ENCODE data around the gene DHRS7B. TPM values are rescaled to one million over a fixed set of nuclear protein-coding genes. Genes with fewer than 3 reads are reported as not detected.
"Not testable (repeated sequence)": the region's sequence is repeated elsewhere in the genome, so short reads cannot be mapped to it uniquely, and the experiment has no call there.

The DHRS7B gene
- total RNA-seq, 1 experiment from 2014 or later: 30.0 TPM

DNA sequence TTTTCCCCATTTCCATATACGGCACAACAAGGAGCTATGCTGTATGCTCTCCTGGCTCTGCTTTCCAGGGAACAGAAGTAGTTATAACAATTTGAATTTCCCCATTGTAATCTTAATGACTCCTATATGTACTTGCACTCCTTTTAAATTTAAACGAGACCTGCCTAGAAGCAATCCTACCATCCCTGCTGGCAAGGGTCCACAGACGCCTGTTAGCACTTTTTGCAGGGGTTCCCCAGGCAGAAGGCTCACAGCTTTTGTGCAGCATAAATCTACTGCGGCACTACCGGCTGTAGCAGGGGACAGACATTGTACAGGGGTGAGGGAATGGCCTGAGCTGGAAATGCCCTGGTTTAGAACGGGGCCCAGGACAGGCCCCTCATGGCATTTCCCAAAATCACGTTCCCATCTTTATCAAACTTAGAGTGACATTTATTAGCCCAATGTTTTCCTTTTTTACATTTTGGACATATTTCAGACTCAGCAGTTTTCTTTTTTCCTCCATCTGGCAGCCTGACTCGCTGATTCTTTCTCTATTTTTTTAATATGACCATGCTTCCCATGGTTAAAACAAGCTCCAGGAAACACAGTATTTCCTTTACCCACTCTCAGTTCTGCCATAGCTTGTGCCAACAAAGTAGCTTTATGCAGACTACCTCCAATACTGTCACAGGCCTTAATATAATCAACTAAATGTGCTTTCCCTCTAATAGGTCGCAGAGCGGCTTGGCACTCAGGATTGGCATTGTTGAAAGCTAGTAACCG lies 48.6 kb upstream of the DHRS7B start:
- no peaks in the 10 kb centered on the region for H3K36me3 Mint-ChIP-seq (ENCODE audit: insufficient read depth, unreplicated experiment)
- H3K9me3 Mint-ChIP-seq (ENCODE audit: unreplicated experiment): peaks cover 17% of the 10 kb centered on the region
- no peak overlapping the region for H3K4me3 Mint-ChIP-seq (ENCODE audit: unreplicated experiment)
- no peak for DNase-seq
- H3K27ac Mint-ChIP-seq (ENCODE audit: unreplicated experiment): no peak overlapping the region
- no peaks in the 10 kb centered on the region for H3K36me3 ChIP-seq (ENCODE audit: control insufficient read depth, insufficient read depth, low read length)
- H3K9me3 ChIP-seq: no peaks in the 10 kb centered on the region
- no TSS peak for BruUV-seq (replicated peaks)
- no peaks in the 10 kb centered on the region for H3K4me1 Mint-ChIP-seq (ENCODE audit: low read depth, unreplicated experiment)
- CTCF ChIA-PET: interaction anchor here (0.5 kb wide), 1 partner anchor 9 kb away, joined by 6 read pairs; no protein-coding TSS in a partner anchor
- H3K27me3 ChIP-seq (replicated peaks; ENCODE audit: control insufficient read depth, insufficient read depth, low read length): no peaks in the 10 kb centered on the region; the same call in 1 of the 2 replicates
- H3K4me1 ChIP-seq: no peaks in the 10 kb centered on the region
- peaks cover 3% of the 10 kb centered on the region for H3K27me3 Mint-ChIP-seq (ENCODE audit: insufficient read depth, unreplicated experiment)
- POLR2A ChIA-PET: no interaction called here
- TF ChIP-seq, protein P1, sequence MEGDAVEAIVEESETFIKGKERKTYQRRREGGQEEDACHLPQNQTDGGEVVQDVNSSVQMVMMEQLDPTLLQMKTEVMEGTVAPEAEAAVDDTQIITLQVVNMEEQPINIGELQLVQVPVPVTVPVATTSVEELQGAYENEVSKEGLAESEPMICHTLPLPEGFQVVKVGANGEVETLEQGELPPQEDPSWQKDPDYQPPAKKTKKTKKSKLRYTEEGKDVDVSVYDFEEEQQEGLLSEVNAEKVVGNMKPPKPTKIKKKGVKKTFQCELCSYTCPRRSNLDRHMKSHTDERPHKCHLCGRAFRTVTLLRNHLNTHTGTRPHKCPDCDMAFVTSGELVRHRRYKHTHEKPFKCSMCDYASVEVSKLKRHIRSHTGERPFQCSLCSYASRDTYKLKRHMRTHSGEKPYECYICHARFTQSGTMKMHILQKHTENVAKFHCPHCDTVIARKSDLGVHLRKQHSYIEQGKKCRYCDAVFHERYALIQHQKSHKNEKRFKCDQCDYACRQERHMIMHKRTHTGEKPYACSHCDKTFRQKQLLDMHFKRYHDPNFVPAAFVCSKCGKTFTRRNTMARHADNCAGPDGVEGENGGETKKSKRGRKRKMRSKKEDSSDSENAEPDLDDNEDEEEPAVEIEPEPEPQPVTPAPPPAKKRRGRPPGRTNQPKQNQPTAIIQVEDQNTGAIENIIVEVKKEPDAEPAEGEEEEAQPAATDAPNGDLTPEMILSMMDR (IDR thresholded peaks at IDR 0.05; ENCODE audit: insufficient read depth in 1 of 2, low read depth in 1 of 2, low read length in 1 of 2, severe bottlenecking in 1 of 2, unreplicated experiment in 1 of 2): no peak
- H3K4me3 ChIP-seq (ENCODE audit: low read depth, low read length): no peak overlapping the region
- intact Hi-C loops (cut with micrococcal nuclease; ENCODE audit: unreplicated experiment): no loop called here

DNA sequence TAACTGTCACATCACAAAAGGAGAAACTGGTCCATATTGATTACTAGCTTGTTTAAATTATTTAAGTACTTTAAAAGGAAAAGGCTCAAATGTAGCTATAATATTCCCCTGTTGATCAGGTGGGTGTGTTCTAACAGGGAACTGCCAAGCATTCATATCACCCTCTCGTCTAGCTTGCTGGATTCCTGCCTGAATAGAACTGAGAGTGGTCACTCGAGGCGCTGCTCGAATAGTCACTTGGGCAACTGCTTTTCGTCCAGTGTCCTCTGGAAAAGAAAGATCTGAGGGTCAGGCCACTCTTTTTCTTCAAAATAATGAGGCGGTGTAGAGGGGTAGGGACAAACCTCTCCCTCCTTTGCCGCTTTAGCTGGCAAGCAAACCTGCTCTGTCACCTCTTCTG lies 47.6 kb upstream of the DHRS7B start:
- H3K27me3 Mint-ChIP-seq (ENCODE audit: insufficient read depth, unreplicated experiment): peaks cover 3% of the 10 kb centered on the region
- no peak overlapping the region for H3K4me3 ChIP-seq (ENCODE audit: low read depth, low read length)
- peaks cover 17% of the 10 kb centered on the region for H3K9me3 Mint-ChIP-seq (ENCODE audit: unreplicated experiment)
- TF ChIP-seq, protein P1 (IDR thresholded peaks at IDR 0.05; ENCODE audit: insufficient read depth in 1 of 2, low read depth in 1 of 2, low read length in 1 of 2, severe bottlenecking in 1 of 2, unreplicated experiment in 1 of 2): no peak
- H3K4me1 ChIP-seq: no peaks in the 10 kb centered on the region
- no peaks in the 10 kb centered on the region for H3K36me3 Mint-ChIP-seq (ENCODE audit: insufficient read depth, unreplicated experiment)
- intact Hi-C loops (cut with micrococcal nuclease; ENCODE audit: unreplicated experiment): no loop called here
- H3K4me3 Mint-ChIP-seq (ENCODE audit: unreplicated experiment): no peak overlapping the region
- no peak for DNase-seq
- H3K9me3 ChIP-seq: no peaks in the 10 kb centered on the region
- ChIA-PET CTCF (no interaction called here), POLR2A (interaction anchor here (0.6 kb wide), 1 partner anchor 36 kb away, joined by 4 read pairs; the partner anchor contains the start of gene USP22)
- H3K4me1 Mint-ChIP-seq (ENCODE audit: low read depth, unreplicated experiment): no peaks in the 10 kb centered on the region
- no peaks in the 10 kb centered on the region for H3K36me3 ChIP-seq (ENCODE audit: control insufficient read depth, insufficient read depth, low read length)
- no TSS peak for BruUV-seq (replicated peaks)
- no peak overlapping the region for H3K27ac Mint-ChIP-seq (ENCODE audit: unreplicated experiment)
- H3K27me3 ChIP-seq (replicated peaks; ENCODE audit: control insufficient read depth, insufficient read depth, low read length): no peaks in the 10 kb centered on the region; the same call in 1 of the 2 replicates

DNA sequence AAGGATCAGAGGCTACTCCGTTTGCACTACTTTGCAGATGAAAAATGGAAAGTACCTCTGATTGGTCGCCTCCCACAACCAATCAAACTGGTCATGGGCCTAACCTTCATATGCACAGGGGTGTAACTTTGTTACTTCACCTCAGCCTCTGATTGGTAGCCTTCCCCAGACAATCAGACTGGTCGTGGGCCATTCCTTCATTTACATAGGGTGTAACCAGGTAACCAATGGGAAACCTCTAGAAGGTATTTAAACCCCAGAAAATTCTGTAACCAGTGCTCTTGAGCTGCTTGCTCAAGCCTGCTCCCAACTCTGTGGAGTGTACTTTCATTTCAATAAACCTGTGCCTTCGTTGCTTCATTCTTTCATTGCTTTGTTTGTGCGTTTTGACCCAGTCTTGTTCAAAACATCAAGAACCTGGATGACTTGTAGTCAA lies 44.7 kb upstream of the DHRS7B start:
- Histone ChIP-seq H3K9me3 (no peaks in the 10 kb centered on the region), H3K27me3 (replicated peaks; ENCODE audit: control insufficient read depth, insufficient read depth, low read length) (no peaks in the 10 kb centered on the region), H3K4me1 (no peaks in the 10 kb centered on the region), H3K4me3 (ENCODE audit: low read depth, low read length) (no peak overlapping the region), H3K36me3 (ENCODE audit: control insufficient read depth, insufficient read depth, low read length) (no peaks in the 10 kb centered on the region)
- H3K9me3 Mint-ChIP-seq (ENCODE audit: unreplicated experiment): peaks cover 17% of the 10 kb centered on the region
- peaks cover 3% of the 10 kb centered on the region for H3K27me3 Mint-ChIP-seq (ENCODE audit: insufficient read depth, unreplicated experiment)
- intact Hi-C loops (cut with micrococcal nuclease; ENCODE audit: unreplicated experiment): no loop called here
- no TSS peak for BruUV-seq (replicated peaks)
- no peaks in the 10 kb centered on the region for H3K36me3 Mint-ChIP-seq (ENCODE audit: insufficient read depth, unreplicated experiment)
- H3K4me1 Mint-ChIP-seq (ENCODE audit: low read depth, unreplicated experiment): no peaks in the 10 kb centered on the region
- ChIA-PET POLR2A (no interaction called here), CTCF (no interaction called here)
- no peak overlapping the region for H3K4me3 Mint-ChIP-seq (ENCODE audit: unreplicated experiment)
- TF ChIP-seq, protein P1 (IDR thresholded peaks at IDR 0.05; ENCODE audit: insufficient read depth in 1 of 2, low read depth in 1 of 2, low read length in 1 of 2, severe bottlenecking in 1 of 2, unreplicated experiment in 1 of 2): no peak
- no peak overlapping the region for H3K27ac Mint-ChIP-seq (ENCODE audit: unreplicated experiment)
- DNase-seq: no peak

DNA sequence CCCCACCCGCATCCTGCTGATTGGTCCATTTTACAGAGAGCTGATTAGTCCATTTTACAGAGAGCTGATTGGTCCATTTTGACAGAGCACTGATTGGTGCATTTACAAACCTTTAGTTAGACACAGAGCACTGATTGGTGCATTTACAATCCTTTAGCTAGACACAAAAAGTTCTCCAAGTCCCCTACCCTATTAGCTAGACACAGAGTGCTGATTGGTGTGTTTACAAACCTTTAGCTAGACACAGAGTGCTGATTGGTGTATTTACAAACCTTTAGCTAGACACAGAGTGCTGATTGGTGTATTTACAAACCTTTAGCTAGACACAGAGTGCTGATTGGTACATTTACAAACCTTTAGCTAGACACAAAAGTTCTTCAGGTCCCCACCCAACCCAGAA lies 41.5 kb upstream of the DHRS7B start:
- H3K9me3 ChIP-seq; CTCF ChIA-PET; H3K27me3 Mint-ChIP-seq (ENCODE audit: insufficient read depth, unreplicated experiment); H3K36me3 ChIP-seq (ENCODE audit: control insufficient read depth, insufficient read depth, low read length); H3K4me3 Mint-ChIP-seq (ENCODE audit: unreplicated experiment); BruUV-seq (replicated peaks); H3K4me1 Mint-ChIP-seq (ENCODE audit: low read depth, unreplicated experiment); intact Hi-C loops (cut with micrococcal nuclease; ENCODE audit: unreplicated experiment); H3K4me3 ChIP-seq (ENCODE audit: low read depth, low read length); POLR2A ChIA-PET; DNase-seq; H3K36me3 Mint-ChIP-seq (ENCODE audit: insufficient read depth, unreplicated experiment); H3K4me1 ChIP-seq; H3K27me3 ChIP-seq (replicated peaks; ENCODE audit: control insufficient read depth, insufficient read depth, low read length); H3K27ac Mint-ChIP-seq (ENCODE audit: unreplicated experiment): not testable (repeated sequence)
- peaks cover 17% of the 10 kb centered on the region for H3K9me3 Mint-ChIP-seq (ENCODE audit: unreplicated experiment)
